HG03025 (cell line): ENCODE measurements around the gene ATXN10.
"Not testable (repeated sequence)": the region's sequence is repeated elsewhere in the genome, so short reads cannot be mapped to it uniquely, and the experiment has no call there.

Experiments
- ATAC-seq: cut with Tn5 transposase; IDR thresholded peaks from one replicate; pipeline ENCODE4 v1.9.1; 2021; ENCODE audit warnings: mild to moderate bottlenecking, moderate library complexity; ENCODE audit not compliant: unreplicated experiment, low FRiP score

Gene ATXN10

DNA sequence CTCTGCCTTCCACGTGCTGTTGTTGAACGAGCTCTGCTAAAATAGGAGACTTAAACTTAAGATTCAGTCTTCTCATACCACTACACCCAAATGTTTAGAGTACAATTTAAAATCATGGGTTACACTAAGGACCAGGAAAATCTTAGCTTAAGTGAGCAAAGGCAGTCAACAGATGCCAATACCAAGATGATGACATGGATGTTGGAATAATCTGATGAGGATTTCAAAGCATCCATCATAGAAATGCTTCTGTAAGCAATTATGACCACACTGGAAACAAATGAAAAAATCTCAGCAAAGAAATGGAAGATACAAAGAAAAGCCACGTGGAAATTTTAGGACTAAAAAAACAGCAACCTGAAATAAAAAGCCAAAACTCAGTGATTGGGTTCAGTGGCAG is 109.8 kb downstream of the ATXN10 start:
- no peak for ATAC-seq

DNA sequence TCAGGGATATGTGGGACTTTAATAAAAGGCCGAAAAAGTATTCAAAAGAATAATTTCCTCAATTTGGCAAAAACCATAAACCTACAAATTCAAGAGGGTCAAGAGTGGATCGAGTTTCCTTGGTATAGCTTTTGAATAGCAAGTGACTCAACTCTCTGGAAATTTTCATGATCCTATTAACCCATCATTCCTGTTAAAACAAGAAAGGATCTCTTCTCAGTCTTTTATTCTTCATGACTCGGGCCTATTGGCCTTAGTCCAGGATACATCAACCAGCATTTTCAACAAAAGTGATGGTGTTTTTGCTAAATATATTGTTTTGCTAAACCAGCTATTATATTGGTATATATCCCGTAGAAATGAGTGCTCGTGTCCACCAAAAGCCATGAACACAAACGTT is 110.3 kb downstream of the ATXN10 start:
- ATAC-seq, result no peak

GRCh38 chr22:45783021-45783420 is 111.4 kb downstream of the ATXN10 start:
- ATAC-seq, result no peak

DNA sequence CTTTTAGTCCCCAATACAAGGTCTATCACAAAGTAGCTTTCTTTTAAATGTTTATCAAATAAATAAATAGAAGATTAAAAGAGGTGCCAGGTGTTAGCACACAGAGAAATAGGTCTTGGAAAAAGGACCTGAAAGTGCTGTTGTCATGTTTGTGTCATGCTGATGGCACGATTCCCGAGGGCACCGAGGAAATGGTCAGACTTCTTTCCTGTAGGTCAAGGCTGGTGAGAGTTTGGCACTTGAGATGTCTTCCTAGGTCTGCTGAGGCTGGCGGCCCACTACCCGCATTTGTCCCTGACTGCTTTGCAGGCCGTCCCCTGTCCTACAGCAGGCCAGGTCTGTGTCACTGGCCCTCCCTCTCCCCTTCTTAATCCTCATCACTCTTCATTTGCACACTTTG is 112.1 kb downstream of the ATXN10 start:
- ATAC-seq, result no peak

- ATAC-seq, result no peak
Measured at GRCh38 chr22:45784357-45785277, 113.0 kb downstream of the ATXN10 start.

- ATAC-seq, result no peak
Measured at GRCh38 chr22:45785458-45785857, 113.8 kb downstream of the ATXN10 start.

DNA sequence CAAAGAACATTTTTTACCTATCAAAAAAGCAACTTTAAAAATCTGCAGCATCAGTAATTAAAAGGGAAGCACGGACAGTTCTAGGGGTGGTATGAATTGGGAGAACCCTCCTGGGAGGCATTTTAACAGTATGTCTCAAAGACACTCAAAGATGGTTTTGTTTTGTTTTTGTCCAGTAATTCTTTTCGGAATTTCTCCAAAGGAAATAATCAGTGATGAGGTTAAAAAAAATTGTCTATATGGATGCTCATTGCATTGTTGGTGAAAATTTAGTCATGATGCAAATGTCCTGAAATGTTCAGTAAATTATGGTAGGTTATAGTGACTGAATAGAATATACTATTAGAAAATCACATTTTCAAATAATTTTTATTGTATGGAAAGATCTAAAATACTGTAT is 115.1 kb downstream of the ATXN10 start:
- ATAC-seq, result no peak

- ATAC-seq, result no peak
Measured at GRCh38 chr22:45787759-45788158, 116.1 kb downstream of the ATXN10 start.

DNA sequence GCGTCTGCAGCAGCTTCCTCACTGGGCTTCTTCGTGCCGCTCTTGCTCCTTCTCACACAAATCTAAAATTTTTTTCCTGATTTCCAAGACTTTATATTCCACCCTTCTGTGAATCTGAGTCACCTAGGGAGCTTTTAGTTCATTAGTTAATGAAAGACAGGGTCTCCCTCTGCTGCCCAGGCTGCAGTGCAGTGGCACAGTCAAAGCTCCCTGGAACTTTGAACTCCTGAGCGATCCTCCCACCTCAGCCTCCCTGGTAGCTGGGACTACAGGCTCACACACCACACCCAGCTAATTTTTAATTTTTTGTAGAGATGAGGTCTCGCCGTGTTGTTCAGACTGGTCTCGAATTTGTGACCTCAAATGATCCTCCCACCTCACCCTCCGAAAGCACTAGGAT is 116.9 kb downstream of the ATXN10 start:
- no peak for ATAC-seq

GRCh38 chr22:45790401-45790800 is 118.8 kb downstream of the ATXN10 start:
- no peak for ATAC-seq

- ATAC-seq, result no peak
Measured at GRCh38 chr22:45793161-45793560, 121.5 kb downstream of the ATXN10 start.

- no peak for ATAC-seq
Measured at GRCh38 chr22:45793892-45794291, 122.3 kb downstream of the ATXN10 start.

- ATAC-seq, result not testable (repeated sequence)
Measured at GRCh38 chr22:45796009-45796408, 124.4 kb downstream of the ATXN10 start.

DNA sequence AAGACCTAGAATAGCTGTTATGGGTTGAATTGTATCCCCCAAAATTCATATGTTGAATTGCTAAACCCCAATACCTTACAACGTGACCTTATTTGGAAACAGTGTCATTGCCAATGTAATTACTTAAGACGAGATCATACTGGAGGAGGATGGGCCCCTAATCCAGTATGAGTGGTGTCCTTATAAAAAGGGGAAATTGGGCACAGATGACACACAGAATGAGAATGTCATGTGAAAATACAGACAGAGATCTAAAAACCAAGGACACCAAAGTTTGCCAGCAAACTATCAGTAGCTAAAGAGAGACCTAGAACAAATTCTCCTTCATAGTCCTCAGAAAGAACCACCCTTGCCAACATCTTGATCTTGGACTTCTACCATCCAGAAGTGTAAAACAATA is 127.7 kb downstream of the ATXN10 start:
- no peak for ATAC-seq

- ATAC-seq, result no peak
Measured at GRCh38 chr22:45802054-45802453, 130.4 kb downstream of the ATXN10 start.

DNA sequence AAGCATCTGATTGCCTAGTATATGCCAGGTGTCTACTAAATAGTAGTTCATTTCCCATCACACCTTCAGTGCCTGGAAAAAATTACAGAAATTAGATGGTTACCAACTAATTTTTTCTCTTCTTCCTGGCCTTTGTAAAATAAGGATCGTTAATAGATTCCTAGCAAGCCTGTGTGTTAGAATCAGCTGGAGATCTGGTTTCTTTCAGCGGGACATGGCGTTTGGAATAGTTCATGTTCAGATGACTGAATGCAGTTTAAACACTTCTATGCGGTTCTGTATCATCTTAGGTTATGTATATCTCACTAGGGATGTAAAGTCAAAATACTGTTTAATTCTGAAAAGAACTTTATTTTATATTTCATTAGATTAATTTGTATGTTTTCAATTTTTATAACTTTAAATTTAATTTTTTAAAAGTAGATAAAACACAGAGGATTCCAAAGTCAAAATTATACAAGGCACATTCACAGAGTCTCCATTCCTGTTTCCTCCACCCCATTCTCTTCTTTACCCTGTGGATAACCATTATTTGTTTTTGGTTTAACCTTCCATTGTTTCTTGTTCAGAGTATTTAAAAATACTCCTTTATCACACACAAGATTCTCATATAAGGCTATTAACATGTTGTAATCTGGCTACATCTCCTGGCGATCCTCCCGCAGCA is 132.8 kb downstream of the ATXN10 start:
- no peak for ATAC-seq

GRCh38 chr22:45804986-45805325 is 133.3 kb downstream of the ATXN10 start:
- ATAC-seq, result no peak

GRCh38 chr22:45805413-45805812 is 133.8 kb downstream of the ATXN10 start:
- ATAC-seq, result no peak

DNA sequence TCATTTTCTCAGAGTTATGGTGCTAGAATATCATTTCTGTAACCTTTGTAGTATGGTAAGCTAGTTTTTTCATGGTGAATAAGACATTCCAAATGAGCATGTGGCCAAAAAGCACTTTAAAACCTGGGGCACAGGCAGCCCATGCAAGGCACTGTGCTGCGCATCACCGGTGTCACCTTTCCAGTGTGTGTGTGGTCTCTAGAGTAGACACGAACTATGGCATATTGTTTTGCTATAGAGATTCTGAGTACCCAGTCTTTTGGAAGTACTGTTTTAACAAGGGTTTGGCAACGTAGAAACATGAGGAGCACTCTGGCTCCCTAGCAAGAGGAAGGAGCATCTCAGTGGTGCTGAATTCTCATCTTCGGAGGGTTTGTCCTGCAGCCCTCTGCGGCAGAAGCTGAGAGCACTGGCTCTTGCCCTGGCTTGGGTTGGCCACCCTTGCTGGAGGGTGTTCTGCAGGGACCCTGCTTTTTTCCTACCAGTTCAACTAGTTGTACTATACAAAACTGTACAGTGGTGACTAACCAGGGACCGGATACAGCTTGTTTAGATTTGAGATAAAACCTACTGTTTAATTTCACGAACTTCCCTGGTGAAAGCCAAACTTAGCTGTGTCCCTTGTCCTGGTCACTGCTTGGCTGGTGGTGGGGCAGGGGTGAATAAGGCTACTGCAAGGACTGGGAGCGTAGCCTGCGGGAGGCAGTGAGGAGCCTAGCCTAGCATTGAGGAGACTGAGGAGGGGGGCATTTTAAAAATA is 135.7 kb downstream of the ATXN10 start:
- no peak for ATAC-seq

DNA sequence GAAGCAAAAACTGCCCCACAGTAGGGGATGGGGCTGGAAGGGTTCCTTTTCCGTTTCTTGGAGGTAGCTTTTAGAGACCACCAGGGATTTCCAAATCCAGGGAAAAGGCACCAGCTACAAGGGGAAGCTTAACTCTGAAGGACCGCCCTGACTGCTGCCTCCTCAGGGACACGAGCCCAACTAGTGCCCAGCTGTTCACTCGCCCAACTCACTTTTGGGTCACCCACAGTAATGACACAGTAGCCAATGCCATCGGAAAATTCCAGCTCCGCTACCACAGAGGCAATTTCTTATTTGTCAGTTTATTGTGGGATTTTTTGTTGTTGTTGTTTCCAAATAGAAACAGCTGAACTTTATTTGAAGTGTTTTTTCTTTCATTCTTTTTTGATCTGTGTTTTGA is 141.3 kb downstream of the ATXN10 start:
- ATAC-seq, result no peak

DNA sequence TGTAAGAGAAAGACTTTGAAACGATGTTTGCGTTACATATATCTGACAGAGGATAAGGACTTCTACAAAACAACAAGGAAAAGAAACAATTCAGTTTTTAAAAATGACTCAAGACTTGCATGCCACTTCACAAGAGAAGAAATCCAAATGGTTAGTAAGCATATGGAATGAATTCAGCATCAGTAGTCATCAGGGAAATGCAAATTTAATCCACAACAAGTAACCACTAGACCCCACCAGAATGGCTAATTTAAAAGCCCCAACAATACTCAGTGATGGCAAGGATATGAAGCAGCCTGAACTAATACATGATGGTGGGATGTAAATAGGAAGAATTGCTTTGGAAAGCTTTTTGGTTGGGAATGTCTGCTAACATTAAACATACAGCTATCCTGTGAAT is 142.6 kb downstream of the ATXN10 start:
- ATAC-seq, result no peak
